MCF 10A (cell line): ENCODE results near the gene MIS18BP1. TPM values are rescaled to one million over a fixed set of nuclear protein-coding genes. Genes with fewer than 3 reads are reported as not detected.

Experiments
- BruUV-seq: library from RNA; stranded (reverse); fragments of 400-500 nt; replicated peaks from 2 replicates; lab custom pipeline; 2021; lab: Mats Ljungman, UMichigan
- CTCF ChIA-PET: fragments of 300-600 bp; sonication (Branson Sonifier 250); formaldehyde crosslinking; extraction: SDS; loops from one replicate; lab custom pipeline; 2021; ENCODE audit warnings: antibody characterized with exemption, inconsistent platforms; lab: Yijun Ruan, JAX
- POLR2A ChIA-PET: fragments of 300-600, 350-650 bp; sonication (Branson Sonifier 250); formaldehyde crosslinking; extraction: SDS; loops from one replicate; lab custom pipeline; 2020; ENCODE audit warnings: antibody characterized with exemption, inconsistent platforms; lab: Yijun Ruan, JAX
- DNase-seq: peaks from one replicate; pipeline ENCODE4 v3.0.0-alpha.2; 2018; ENCODE audit not compliant: unreplicated experiment
- H3K27ac Mint-ChIP-seq: one replicate; pipeline ENCODE4 v1.8.0; 2022; ENCODE audit warnings: mild to moderate bottlenecking, low read depth, mixed read lengths; ENCODE audit not compliant: unreplicated experiment
- H3K27me3 Mint-ChIP-seq: one replicate; pipeline ENCODE4 v1.8.0; 2022; ENCODE audit warnings: mixed read lengths; ENCODE audit not compliant: insufficient read depth, unreplicated experiment
- H3K36me3 Mint-ChIP-seq: one replicate; pipeline ENCODE4 v1.8.0; 2022; ENCODE audit warnings: mild to moderate bottlenecking, moderate library complexity, mixed read lengths; ENCODE audit not compliant: insufficient read depth, unreplicated experiment
- H3K4me1 Mint-ChIP-seq: one replicate; pipeline ENCODE4 v1.8.0; 2022; ENCODE audit warnings: mixed read lengths; ENCODE audit not compliant: insufficient read depth, unreplicated experiment
- H3K4me3 Mint-ChIP-seq: one replicate; pipeline ENCODE4 v1.8.0; 2022; ENCODE audit warnings: mild to moderate bottlenecking, moderate library complexity, mixed read lengths; ENCODE audit not compliant: unreplicated experiment
- H3K9me3 Mint-ChIP-seq: one replicate; pipeline ENCODE4 v1.8.0; 2022; ENCODE audit warnings: mixed read lengths; ENCODE audit not compliant: unreplicated experiment
- CTCF ChIP-seq: fragments of 200-600 bp; IDR thresholded peaks from one replicate; pipeline ENCODE4 v1.8.0; 2022; ENCODE audit warnings: antibody characterized with exemption, mild to moderate bottlenecking; ENCODE audit not compliant: unreplicated experiment
- intact Hi-C: fragments of 100-400 bp; cut with micrococcal nuclease; formaldehyde crosslinking; loops from 2 replicates; pipeline ENCODE4 v1.14.1; 2022
- total RNA-seq: library from RNA; stranded (reverse); gene quantifications from 2 replicates; pipeline ENCODE4 v1.2.3, GENCODE V29; 2022

Gene MIS18BP1
- total RNA-seq, 1 experiment from 2014 or later = 31.6 TPM

- TF ChIP-seq CTCF = no peak
- Mint-ChIP-seq H3K36me3 (peaks cover 15% of the 10 kb centered on the region), H3K4me1 (no peaks in the 10 kb centered on the region), H3K4me3 (no peak overlapping the region), H3K27me3 (no peaks in the 10 kb centered on the region), H3K9me3 (no peaks in the 10 kb centered on the region), H3K27ac (no peak overlapping the region)
- POLR2A ChIA-PET = interaction anchor here (0.5 to 1.6 kb wide), 4 partner anchors 22 to 114 kb away, joined by 3 to 5 read pairs (median 4); partner anchors contain the start of gene FKBP3
- intact Hi-C loops = no loop called here
- DNase-seq = no peak
- no TSS peak for BruUV-seq
- CTCF ChIA-PET = no interaction called here
These were observed 5.6 kb downstream of the MIS18BP1 start for GRCh38 chr14:45247427-45247826.

- POLR2A ChIA-PET = interaction anchor here (0.6 to 1.4 kb wide), 3 partner anchors 20 to 111 kb away, joined by 3 to 4 read pairs (median 4); partner anchors contain the start of gene FANCM
These were observed 6.3 kb downstream of the MIS18BP1 start for GRCh38 chr14:45246691-45247090.

GRCh38 chr14:45246151-45246550 lies 6.9 kb downstream of the MIS18BP1 start:
- Mint-ChIP-seq H3K4me3 (no peak overlapping the region), H3K27ac (no peak overlapping the region), H3K27me3 (no peaks in the 10 kb centered on the region), H3K4me1 (no peaks in the 10 kb centered on the region), H3K9me3 (no peaks in the 10 kb centered on the region), H3K36me3 (peaks cover 9% of the 10 kb centered on the region)
- ChIA-PET POLR2A (interaction anchor here (0.6 to 1.4 kb wide), 5 partner anchors 20 to 344 kb away, joined by 3 to 4 read pairs (median 4); partner anchors contain the start of gene FANCM), CTCF (no interaction called here)
- intact Hi-C loops = no loop called here
- no peak for DNase-seq
- no peak for TF ChIP-seq CTCF
- no TSS peak for BruUV-seq

More at GRCh38 chr14:45246691-45247090, 6.3 kb downstream of the MIS18BP1 start:
- no peak for TF ChIP-seq CTCF
- Mint-ChIP-seq H3K4me1 (no peaks in the 10 kb centered on the region), H3K4me3 (no peak overlapping the region), H3K27ac (no peak overlapping the region), H3K9me3 (no peaks in the 10 kb centered on the region), H3K36me3 (peaks cover 15% of the 10 kb centered on the region), H3K27me3 (no peaks in the 10 kb centered on the region)
- no peak for DNase-seq
- intact Hi-C loops = no loop called here
- no TSS peak for BruUV-seq
- CTCF ChIA-PET = no interaction called here

- no peaks in the 10 kb centered on the region for H3K27me3 Mint-ChIP-seq
- ChIA-PET POLR2A (interaction anchor here (0.6 to 1.8 kb wide), 6 partner anchors 8 to 102 kb away, joined by 3 to 6 read pairs (median 4); partner anchors contain the start of gene MIS18BP1), CTCF (interaction anchor here (0.6 to 0.8 kb wide), 3 partner anchors 16 to 73 kb away, joined by 3 to 4 read pairs (median 3); no protein-coding TSS in a partner anchor)
- H3K4me1 Mint-ChIP-seq = no peaks in the 10 kb centered on the region
- H3K9me3 Mint-ChIP-seq = no peaks in the 10 kb centered on the region
- H3K27ac Mint-ChIP-seq = no peak overlapping the region
- no peak for DNase-seq
- peaks cover 27% of the 10 kb centered on the region for H3K36me3 Mint-ChIP-seq
- BruUV-seq = no TSS peak
- intact Hi-C loops = no loop called here
- no peak overlapping the region for H3K4me3 Mint-ChIP-seq
- no peak for TF ChIP-seq CTCF
These were observed 10.3 kb downstream of the MIS18BP1 start for GRCh38 chr14:45242706-45243105.
